ENCODE measurements around the gene CRISPLD2.

DNA sequence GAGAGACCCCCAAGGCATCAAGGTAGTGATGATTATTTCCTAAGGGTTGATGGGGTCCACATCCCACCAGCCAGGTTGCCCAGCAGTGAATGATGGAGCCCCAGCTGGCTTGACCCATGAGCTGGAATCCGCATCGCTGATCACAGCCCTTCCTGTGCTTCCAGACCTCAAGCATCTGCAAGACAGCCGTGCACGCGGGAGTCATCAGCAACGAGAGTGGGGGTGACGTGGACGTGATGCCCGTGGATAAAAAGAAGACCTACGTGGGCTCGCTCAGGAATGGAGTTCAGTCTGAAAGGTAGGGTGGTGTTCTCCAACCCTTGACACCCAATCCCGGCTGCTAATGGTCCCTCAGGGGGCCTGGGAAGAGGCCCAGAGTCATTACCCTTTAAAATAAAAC is 69.3 kb downstream of the CRISPLD2 start:
- no peak for TF ChIP-seq CTCF (IDR thresholded peaks at IDR 0.05 in 2 of 3, conservative IDR thresholded peaks at IDR 0.05 in 1 of 3; ENCODE audit: control insufficient read depth in 2 of 3, extremely low read depth in 1 of 3, insufficient read depth in 1 of 3, low read depth in 3 of 3, low read length in 3 of 3)
- no peak for TF ChIP-seq NFIC (IDR thresholded peaks at IDR 0.05; ENCODE audit: low read depth, low read length)
- TF ChIP-seq EGR1 (IDR thresholded peaks at IDR 0.05; ENCODE audit: borderline replicate concordance in 1 of 2, low read depth in 2 of 2, low read length in 2 of 2), result no peak
- TF ChIP-seq POLR2A (IDR thresholded peaks at IDR 0.05; ENCODE audit: low read depth, low read length), result no peak
- TF ChIP-seq MXI1 (IDR thresholded peaks at IDR 0.05; ENCODE audit: low read depth, low read length), result no peak

Measured in GM12878 (cell line).